ENCODE measurements around the gene CMTM3. TPM values are rescaled to one million over a fixed set of nuclear protein-coding genes. Genes with fewer than 3 reads are reported as not detected.
"Not testable (repeated sequence)": the region's sequence is repeated elsewhere in the genome, so short reads cannot be mapped to it uniquely, and the experiment has no call there.

CMTM3 gene
- total and polyA plus RNA-seq, 9 of the 15 experiments (the other 6 are each of a cell fraction or from before 2014, with no cell fraction given), result 4.6 to 33.4 (median 17.5) TPM

DNA sequence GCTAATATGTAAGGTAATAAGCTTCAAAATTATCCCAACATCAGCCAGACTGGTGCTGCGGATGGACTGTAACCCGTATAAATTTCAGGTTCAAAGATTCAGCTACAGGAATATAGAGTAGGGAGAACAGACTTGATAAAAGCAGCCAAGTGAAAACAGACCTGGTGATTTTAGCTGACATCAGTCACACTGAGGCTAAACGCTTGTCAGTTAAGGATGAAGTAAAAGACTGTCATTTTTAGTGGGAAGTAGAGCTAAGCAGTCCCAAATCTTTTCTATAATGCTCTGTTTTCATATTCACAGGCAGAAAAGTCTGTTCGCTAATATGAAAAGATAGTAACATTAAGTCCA lies 56.7 kb downstream of the CMTM3 start (continued):
- TF ChIP-seq, protein P1, sequence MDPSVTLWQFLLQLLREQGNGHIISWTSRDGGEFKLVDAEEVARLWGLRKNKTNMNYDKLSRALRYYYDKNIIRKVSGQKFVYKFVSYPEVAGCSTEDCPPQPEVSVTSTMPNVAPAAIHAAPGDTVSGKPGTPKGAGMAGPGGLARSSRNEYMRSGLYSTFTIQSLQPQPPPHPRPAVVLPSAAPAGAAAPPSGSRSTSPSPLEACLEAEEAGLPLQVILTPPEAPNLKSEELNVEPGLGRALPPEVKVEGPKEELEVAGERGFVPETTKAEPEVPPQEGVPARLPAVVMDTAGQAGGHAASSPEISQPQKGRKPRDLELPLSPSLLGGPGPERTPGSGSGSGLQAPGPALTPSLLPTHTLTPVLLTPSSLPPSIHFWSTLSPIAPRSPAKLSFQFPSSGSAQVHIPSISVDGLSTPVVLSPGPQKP (CRISPR knock-in tag; IDR thresholded peaks at IDR 0.05), result no peak
- TF ChIP-seq JUNB (CRISPR knock-in tag; conservative IDR thresholded peaks at IDR 0.05), result no peak

DNA sequence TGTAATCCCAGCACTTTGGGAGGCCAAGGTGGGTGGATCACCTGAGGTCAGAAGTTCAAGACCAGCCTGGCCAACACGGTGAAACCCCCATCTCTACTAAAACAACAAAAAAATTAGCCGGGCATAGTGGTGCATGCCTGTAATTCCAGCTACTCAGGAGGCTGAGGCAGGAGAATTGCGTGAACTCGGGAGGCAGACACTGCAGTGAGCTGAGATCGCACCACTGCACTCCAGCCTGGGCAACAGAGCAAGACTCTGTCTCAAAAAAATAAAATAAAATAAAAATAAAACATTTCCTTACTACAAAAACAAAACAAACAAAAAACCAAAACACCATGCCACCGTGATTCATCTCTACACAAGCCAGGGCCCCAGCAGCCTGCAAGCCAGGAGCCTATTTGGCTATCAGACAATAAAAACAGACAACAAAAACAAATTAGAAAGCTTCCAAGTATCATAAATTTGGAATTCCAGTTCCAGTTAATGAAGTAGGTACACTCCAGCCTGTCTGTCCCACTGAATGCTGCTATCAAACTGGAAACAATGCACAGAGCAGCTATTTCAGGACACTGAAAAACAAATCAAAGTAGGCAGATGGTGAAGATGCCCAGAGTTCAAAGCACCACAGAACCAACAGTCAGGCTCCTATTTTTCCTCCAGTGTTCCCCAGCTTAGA lies 57.3 kb downstream of the CMTM3 start:
- WGBS (ENCODE audit: insufficient coverage, low coverage, missing lambda C conversion rate), result 59% methylated on average over 6 of the region's 6 CpGs
- FAIRE-seq; H3K9me1 ChIP-seq (ENCODE audit: control insufficient read depth, insufficient read depth, low read length); BruUV-seq (replicated peaks); H3K9me3 ChIP-seq (replicated peaks; ENCODE audit: control insufficient read depth, insufficient read depth, low read depth, low read length); H3K27me3 ChIP-seq (ENCODE audit: control insufficient read depth in 2 of 2, insufficient read depth in 2 of 2, low read length in 2 of 2); H3K4me3 ChIP-seq; ATAC-seq; H3K36me3 ChIP-seq (ENCODE audit: control insufficient read depth, insufficient read depth, low read length); in situ Hi-C loops (cut with MboI); H3K4me2 ChIP-seq (ENCODE audit: insufficient read depth, low read length); H2AFZ ChIP-seq (ENCODE audit: low read depth, low read length); H4K20me1 ChIP-seq (replicated peaks; ENCODE audit: control insufficient read depth, insufficient read depth, low read length); DNase-seq (ENCODE audit: extremely low read depth in 1 of 4, low spot score in 3 of 4): not testable (repeated sequence)
- Histone ChIP-seq H3K79me2 (ENCODE audit: control insufficient read depth, insufficient read depth, low read length) (peaks cover 20% of the 10 kb centered on the region), H3K4me1 (replicated peaks in 1 of 2; ENCODE audit: control insufficient read depth in 2 of 2, insufficient read depth in 2 of 2, low read length in 2 of 2) (peaks cover 19 to 30% of the 10 kb centered on the region in 2 experiments; a peak in 4 of 5 replicates), H3K9ac (ENCODE audit: insufficient read depth in 1 of 2, low read depth in 2 of 2, low read length in 2 of 2) (peak overlapping the region in 1 of 2 experiments; percentile 57; a peak in 1 of 4 replicates), H3K27ac (ENCODE audit: extremely low read depth, low read depth, low read length) (peak overlapping the region; percentile 77)
- ChIA-PET POLR2A (interaction anchor here (0.6 to 1.9 kb wide), 13 partner anchors 10 to 836 kb away, joined by 3 to 15 read pairs (median 4); partner anchors contain the start of genes CMTM4 and PDP2), CTCF (ENCODE audit: low intra/inter-chr PET ratio) (interaction anchor here (0.6 kb wide), 1 partner anchor 35 kb away, joined by 3 read pairs; no protein-coding TSS in a partner anchor)
- TF ChIP-seq ZNF316 (IDR thresholded peaks at IDR 0.05), result 0 out of 2 replicates have a peak, but pooled peaks have one; percentile 3
- TF ChIP-seq, protein P2, sequence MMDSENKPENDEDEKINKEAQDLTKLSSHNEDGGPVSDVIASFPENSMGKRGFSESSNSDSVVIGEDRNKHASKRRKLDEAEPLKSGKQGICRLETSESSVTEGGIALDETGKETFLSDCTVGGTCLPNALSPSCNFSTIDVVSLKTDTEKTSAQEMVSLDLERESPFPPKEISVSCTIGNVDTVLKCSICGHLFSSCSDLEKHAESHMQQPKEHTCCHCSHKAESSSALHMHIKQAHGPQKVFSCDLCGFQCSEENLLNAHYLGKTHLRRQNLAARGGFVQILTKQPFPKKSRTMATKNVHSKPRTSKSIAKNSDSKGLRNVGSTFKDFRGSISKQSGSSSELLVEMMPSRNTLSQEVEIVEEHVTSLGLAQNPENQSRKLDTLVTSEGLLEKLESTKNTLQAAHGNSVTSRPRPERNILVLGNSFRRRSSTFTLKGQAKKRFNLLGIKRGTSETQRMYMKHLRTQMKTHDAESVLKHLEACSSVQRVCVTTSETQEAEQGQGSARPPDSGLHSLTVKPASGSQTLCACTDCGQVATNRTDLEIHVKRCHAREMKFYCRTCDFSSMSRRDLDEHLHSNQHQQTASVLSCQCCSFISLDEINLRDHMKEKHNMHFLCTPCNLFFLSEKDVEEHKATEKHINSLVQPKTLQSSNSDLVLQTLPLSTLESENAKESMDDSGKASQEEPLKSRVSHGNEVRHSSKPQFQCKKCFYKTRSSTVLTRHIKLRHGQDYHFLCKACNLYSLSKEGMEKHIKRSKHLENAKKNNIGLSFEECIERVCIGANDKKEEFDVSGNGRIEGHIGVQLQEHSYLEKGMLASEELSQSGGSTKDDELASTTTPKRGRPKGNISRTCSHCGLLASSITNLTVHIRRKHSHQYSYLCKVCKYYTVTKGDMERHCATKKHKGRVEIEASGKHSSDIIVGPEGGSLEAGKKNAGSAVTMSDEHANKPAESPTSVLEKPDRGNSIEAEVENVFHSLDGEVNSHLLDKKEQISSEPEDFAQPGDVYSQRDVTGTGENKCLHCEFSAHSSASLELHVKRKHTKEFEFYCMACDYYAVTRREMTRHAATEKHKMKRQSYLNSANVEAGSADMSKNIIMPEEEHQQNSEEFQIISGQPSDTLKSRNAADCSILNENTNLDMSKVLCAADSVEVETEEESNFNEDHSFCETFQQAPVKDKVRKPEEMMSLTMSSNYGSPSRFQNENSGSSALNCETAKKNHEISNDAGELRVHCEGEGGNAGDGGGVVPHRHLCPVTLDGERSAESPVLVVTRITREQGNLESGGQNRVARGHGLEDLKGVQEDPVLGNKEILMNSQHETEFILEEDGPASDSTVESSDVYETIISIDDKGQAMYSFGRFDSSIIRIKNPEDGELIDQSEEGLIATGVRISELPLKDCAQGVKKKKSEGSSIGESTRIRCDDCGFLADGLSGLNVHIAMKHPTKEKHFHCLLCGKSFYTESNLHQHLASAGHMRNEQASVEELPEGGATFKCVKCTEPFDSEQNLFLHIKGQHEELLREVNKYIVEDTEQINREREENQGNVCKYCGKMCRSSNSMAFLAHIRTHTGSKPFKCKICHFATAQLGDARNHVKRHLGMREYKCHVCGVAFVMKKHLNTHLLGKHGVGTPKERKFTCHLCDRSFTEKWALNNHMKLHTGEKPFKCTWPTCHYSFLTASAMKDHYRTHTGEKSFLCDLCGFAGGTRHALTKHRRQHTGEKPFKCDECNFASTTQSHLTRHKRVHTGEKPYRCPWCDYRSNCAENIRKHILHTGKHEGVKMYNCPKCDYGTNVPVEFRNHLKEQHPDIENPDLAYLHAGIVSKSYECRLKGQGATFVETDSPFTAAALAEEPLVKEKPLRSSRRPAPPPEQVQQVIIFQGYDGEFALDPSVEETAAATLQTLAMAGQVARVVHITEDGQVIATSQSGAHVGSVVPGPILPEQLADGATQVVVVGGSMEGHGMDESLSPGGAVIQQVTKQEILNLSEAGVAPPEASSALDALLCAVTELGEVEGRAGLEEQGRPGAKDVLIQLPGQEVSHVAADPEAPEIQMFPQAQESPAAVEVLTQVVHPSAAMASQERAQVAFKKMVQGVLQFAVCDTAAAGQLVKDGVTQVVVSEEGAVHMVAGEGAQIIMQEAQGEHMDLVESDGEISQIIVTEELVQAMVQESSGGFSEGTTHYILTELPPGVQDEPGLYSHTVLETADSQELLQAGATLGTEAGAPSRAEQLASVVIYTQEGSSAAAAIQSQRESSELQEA (IDR thresholded peaks at IDR 0.05; ENCODE audit: low read depth), result 0 out of 2 replicates have a peak, but pooled peaks have one; percentile 24
- 0 out of 2 replicates have a peak, but pooled peaks have one; percentile 3 for TF ChIP-seq GTF2E2 (tag; IDR thresholded peaks at IDR 0.05)
- TF ChIP-seq SMARCA5 (IDR thresholded peaks at IDR 0.05), result 0 out of 2 replicates have a peak, but pooled peaks have one; percentile 25
- TF ChIP-seq, protein P3, sequence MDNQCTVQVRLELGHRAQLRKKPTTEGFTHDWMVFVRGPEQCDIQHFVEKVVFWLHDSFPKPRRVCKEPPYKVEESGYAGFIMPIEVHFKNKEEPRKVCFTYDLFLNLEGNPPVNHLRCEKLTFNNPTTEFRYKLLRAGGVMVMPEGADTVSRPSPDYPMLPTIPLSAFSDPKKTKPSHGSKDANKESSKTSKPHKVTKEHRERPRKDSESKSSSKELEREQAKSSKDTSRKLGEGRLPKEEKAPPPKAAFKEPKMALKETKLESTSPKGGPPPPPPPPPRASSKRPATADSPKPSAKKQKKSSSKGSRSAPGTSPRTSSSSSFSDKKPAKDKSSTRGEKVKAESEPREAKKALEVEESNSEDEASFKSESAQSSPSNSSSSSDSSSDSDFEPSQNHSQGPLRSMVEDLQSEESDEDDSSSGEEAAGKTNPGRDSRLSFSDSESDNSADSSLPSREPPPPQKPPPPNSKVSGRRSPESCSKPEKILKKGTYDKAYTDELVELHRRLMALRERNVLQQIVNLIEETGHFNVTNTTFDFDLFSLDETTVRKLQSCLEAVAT (IDR thresholded peaks at IDR 0.05), result 0 out of 4 replicates have a peak, but pooled peaks of 1 of the 2 experiments have one; percentile 38
- TF ChIP-seq LARP7 (IDR thresholded peaks at IDR 0.05), result 0 out of 2 replicates have a peak, but pooled peaks have one; percentile 38
- 0 out of 2 replicates have a peak, but pooled peaks have one; percentile 14 for TF ChIP-seq PHB2 (IDR thresholded peaks at IDR 0.05; ENCODE audit: low read depth)
- intact Hi-C loops (cut with micrococcal nuclease), result loop anchor here (2.0 to 5.0 kb wide), 2 partner anchors 80 to 211 kb away; no protein-coding TSS in a partner anchor
